K562 (cell line): ENCODE measurements around the gene SLC38A1. TPM values are rescaled to one million over a fixed set of nuclear protein-coding genes. Genes with fewer than 3 reads are reported as not detected.

Experiments
- ATAC-seq: fragments of 200-7000 bp; cut with Tn5 transposase; 3 replicates; pipeline ENCODE4 v1.9.1; 2020; ENCODE audit warnings: moderate library complexity
- BruUV-seq: library from RNA; stranded (reverse); fragments of 400-500 nt; replicated peaks from 2 replicates; lab custom pipeline; 2021; lab: Mats Ljungman, UMichigan
- CTCF ChIA-PET: fragments of 300-600 bp; formaldehyde crosslinking; extraction: SDS; loops from one replicate; lab custom pipeline; 2021; ENCODE audit warnings: low intra/inter-chr PET ratio; lab: Yijun Ruan, JAX
- POLR2A ChIA-PET: fragments of 300-600, 350-650 bp; sonication (Branson Sonifier 250); formaldehyde crosslinking; extraction: SDS; loops from one replicate; lab custom pipeline; 2021; ENCODE audit warnings: antibody characterized with exemption, inconsistent platforms; lab: Yijun Ruan, JAX
- DNase-seq, 4 experiments: peaks; one replicate each; pipeline versions ENCODE4 v3.0.0 to v3.0.0-alpha.2; 2011 to 2018; ENCODE audit warnings: low spot score in 3 of 4, mixed read lengths in 3 of 4; ENCODE audit errors: extremely low read depth in 1 of 4
- FAIRE-seq: peaks from 2 replicates; lab custom pipeline; 2011; peaks lifted over from hg19 to GRCh38; lab: Jason Lieb, UNC
- H2AFZ ChIP-seq: 2 replicates; pipeline ENCODE4 v1.6.0; 2011; ENCODE audit warnings: low read depth, low read length, control low read depth, inconsistent platforms
- H3K27ac ChIP-seq: fragments of 200-600 bp; 3 replicates; pipeline ENCODE4 v1.8.0; 2011; ENCODE audit warnings: low read depth, mild to moderate bottlenecking, control low read depth, inconsistent platforms, low read length, moderate library complexity, mixed read lengths; ENCODE audit errors: extremely low read depth
- H3K27me3 ChIP-seq, 2 experiments: fragments of 300-600 bp in 1 of 2; 2 replicates in 1 of 2; 3 replicates in 1 of 2; pipeline versions ENCODE4 v1.6.0 to v1.8.0; 2011; ENCODE audit warnings: inconsistent platforms in 2 of 2, low read length in 2 of 2, mild to moderate bottlenecking in 1 of 2, mixed read lengths in 1 of 2, moderate library complexity in 1 of 2; ENCODE audit not compliant: control insufficient read depth in 2 of 2, insufficient read depth in 2 of 2
- H3K36me3 ChIP-seq: fragments of 300-600 bp; 3 replicates; pipeline ENCODE4 v1.8.0; 2011; ENCODE audit warnings: mild to moderate bottlenecking, low read length, inconsistent platforms; ENCODE audit not compliant: control insufficient read depth, insufficient read depth
- H3K4me1 ChIP-seq, 2 experiments: fragments of 200-600 bp in 1 of 2; replicated peaks in 1 of 2; 2 replicates in 1 of 2; 3 replicates in 1 of 2; pipeline versions ENCODE4 v1.5.1 to v1.8.0; 2011; ENCODE audit warnings: inconsistent platforms in 2 of 2, low read length in 2 of 2, mild to moderate bottlenecking in 1 of 2, mixed read lengths in 1 of 2, moderate library complexity in 1 of 2; ENCODE audit not compliant: control insufficient read depth in 2 of 2, insufficient read depth in 2 of 2
- H3K4me2 ChIP-seq: 2 replicates; pipeline ENCODE4 v1.6.1; 2011; ENCODE audit warnings: low read length, control low read depth, inconsistent platforms, mixed read lengths; ENCODE audit not compliant: insufficient read depth
- H3K4me3 ChIP-seq: fragments of 200-600 bp; sonication (generic), shearing (Covaris generic); 2 replicates; pipeline ENCODE4 v1.5.1; 2016; ENCODE audit warnings: control low read depth, inconsistent platforms
- H3K79me2 ChIP-seq: fragments of 200-600 bp; 3 replicates; pipeline ENCODE4 v1.8.0; 2011; ENCODE audit warnings: low read length, inconsistent platforms; ENCODE audit not compliant: control insufficient read depth, insufficient read depth
- H3K9ac ChIP-seq, 2 experiments: 2 replicates each; pipeline versions ENCODE4 v1.6.0 to v1.6.1; 2011; ENCODE audit warnings: low read depth in 2 of 2, low read length in 2 of 2, control low read depth in 1 of 2, inconsistent platforms in 1 of 2, mild to moderate bottlenecking in 1 of 2, mixed read lengths in 1 of 2; ENCODE audit not compliant: insufficient read depth in 1 of 2
- H3K9me1 ChIP-seq: one replicate; pipeline ENCODE4 v1.6.0; 2011; ENCODE audit warnings: inconsistent platforms, mild to moderate bottlenecking, low read length, moderate library complexity; ENCODE audit not compliant: control insufficient read depth, insufficient read depth
- H3K9me3 ChIP-seq: replicated peaks from 2 replicates; pipeline ENCODE4 v1.5.1; 2011; ENCODE audit warnings: low read depth, low read length, inconsistent platforms; ENCODE audit not compliant: control insufficient read depth, insufficient read depth
- H4K20me1 ChIP-seq: replicated peaks from 2 replicates; pipeline ENCODE4 v1.6.1; 2011; ENCODE audit warnings: low read length, inconsistent platforms, mixed read lengths; ENCODE audit not compliant: control insufficient read depth, insufficient read depth
- BACH1 ChIP-seq: fragments of 200-800 bp; sonication (Bioruptor generic); IDR thresholded peaks from 2 replicates; pipeline ENCODE4 v1.6.1; 2016; ENCODE audit warnings: missing genetic modification characterization, missing compliant biosample characterization
- DIDO1 ChIP-seq: fragments of 450-650 bp; IDR thresholded peaks from 2 replicates; pipeline ENCODE4 v1.6.1; 2016; ENCODE audit warnings: low read depth, missing biosample characterization, missing genetic modification characterization
- REST ChIP-seq, 2 experiments: fragments of 450-650 bp; formaldehyde crosslinking in 1 of 2; IDR thresholded peaks; 2 replicates each; pipeline versions ENCODE4 v1.4.0 to v1.6.1; 2014 to 2020; ENCODE audit warnings: mild to moderate bottlenecking in 2 of 2, borderline replicate concordance in 1 of 2, low read depth in 1 of 2
- WGBS: fragments of 100-300 bp; shearing (Covaris generic); methylation state at CpG from one replicate; pipeline ENCODE4 v1.1.6; 2016; ENCODE audit warnings: low coverage, mixed read lengths; ENCODE audit not compliant: insufficient coverage; ENCODE audit errors: missing lambda C conversion rate; 5-methylcytosine and 5-hydroxymethylcytosine counted together
- in situ Hi-C: fragments of 300-500 bp; cut with MboI; formaldehyde crosslinking; loops from 4 replicates; pipeline ENCODE4 v1.15.0; 2018; ENCODE audit warnings: inconsistent platforms, mixed read lengths
- intact Hi-C: fragments of 100-400 bp; cut with micrococcal nuclease; formaldehyde crosslinking; loops from 2 replicates; pipeline ENCODE4 v1.14.2; 2022
- polyA plus RNA-seq, 8 experiments: library from polyadenylated mRNA; depleted of rRNA in 4 of 8; stranded (reverse) in 5 of 8; unstranded in 3 of 8; fragments of >200 nt; fragmentation: Nextera tagmentation in 2 of 8; fragmentation: Illumina TruSeq in 1 of 8; extraction: Ambion mirVana in 2 of 8; extraction: Trizol in 1 of 8; gene quantifications; 2 replicates each; pipeline versions ENCODE4 v1.2.1 to v1.2.3, GENCODE V29; 2011 to 2014; ENCODE audit warnings: inconsistent platforms in 1 of 8, missing spikeins in 1 of 8
- total RNA-seq, 7 experiments: library from RNA; depleted of rRNA in 6 of 7; stranded (reverse); fragments of >200 nt in 6 of 7; fragmentation: Illumina TruSeq in 2 of 7; extraction: Trizol in 2 of 7; gene quantifications; 2 replicates each; pipeline versions ENCODE4 v1.2.1 to v1.2.3, GENCODE V29; 2011 to 2021; ENCODE audit warnings: low replicate concordance in 1 of 7

Gene SLC38A1
- total and polyA plus RNA-seq, 9 of the 15 experiments (the other 6 are each of a cell fraction or from before 2014, with no cell fraction given) = 51.9 to 112 (median 75.0) TPM

- Histone ChIP-seq H3K27ac (no peak overlapping the region), H3K9ac (no peak overlapping the region), H3K9me1 (no peaks in the 10 kb centered on the region), H4K20me1 (no peaks in the 10 kb centered on the region), H3K4me2 (no peak overlapping the region), H3K79me2 (no peaks in the 10 kb centered on the region), H3K36me3 (no peaks in the 10 kb centered on the region), H3K4me3 (no peak overlapping the region), H3K4me1 (no peaks in the 10 kb centered on the region), H2AFZ (no peak overlapping the region), H3K9me3 (no peaks in the 10 kb centered on the region), H3K27me3 (peaks cover 0 to 13% of the 10 kb centered on the region in 2 experiments; a peak in 2 of 5 replicates)
- BruUV-seq = no TSS peak
- intact Hi-C loops (no loop called here), in situ Hi-C loops (no loop called here)
- 0% methylated on average over 3 of the region's 3 CpGs for WGBS
- ChIA-PET CTCF (no interaction called here), POLR2A (no interaction called here)
- FAIRE-seq (no peak), DNase-seq (no peak), ATAC-seq (no peak)
- TF ChIP-seq DIDO1 (tag) (no peak), BACH1 (tag) (no peak), REST (IDR thresholded peaks at IDR 0.05; ENCODE audit: borderline replicate concordance) (no peak), REST (CRISPR knock-in tag; IDR thresholded peaks at IDR 0.05; ENCODE audit: low read depth) (no peak)
Observed at GRCh38 chr12:46300910-46301309, 32.1 kb upstream of the SLC38A1 start.
